Fibroblast of skin of left quadriceps (primary cell): Measurements from ENCODE around the gene CKAP2L.

Experiments
- DNase-seq, 2 experiments: peaks; one replicate each; pipeline ENCODE4 v3.0.0-alpha.2; 2013; ENCODE audit warnings: low read depth in 2 of 2

The CKAP2L gene, protein sequence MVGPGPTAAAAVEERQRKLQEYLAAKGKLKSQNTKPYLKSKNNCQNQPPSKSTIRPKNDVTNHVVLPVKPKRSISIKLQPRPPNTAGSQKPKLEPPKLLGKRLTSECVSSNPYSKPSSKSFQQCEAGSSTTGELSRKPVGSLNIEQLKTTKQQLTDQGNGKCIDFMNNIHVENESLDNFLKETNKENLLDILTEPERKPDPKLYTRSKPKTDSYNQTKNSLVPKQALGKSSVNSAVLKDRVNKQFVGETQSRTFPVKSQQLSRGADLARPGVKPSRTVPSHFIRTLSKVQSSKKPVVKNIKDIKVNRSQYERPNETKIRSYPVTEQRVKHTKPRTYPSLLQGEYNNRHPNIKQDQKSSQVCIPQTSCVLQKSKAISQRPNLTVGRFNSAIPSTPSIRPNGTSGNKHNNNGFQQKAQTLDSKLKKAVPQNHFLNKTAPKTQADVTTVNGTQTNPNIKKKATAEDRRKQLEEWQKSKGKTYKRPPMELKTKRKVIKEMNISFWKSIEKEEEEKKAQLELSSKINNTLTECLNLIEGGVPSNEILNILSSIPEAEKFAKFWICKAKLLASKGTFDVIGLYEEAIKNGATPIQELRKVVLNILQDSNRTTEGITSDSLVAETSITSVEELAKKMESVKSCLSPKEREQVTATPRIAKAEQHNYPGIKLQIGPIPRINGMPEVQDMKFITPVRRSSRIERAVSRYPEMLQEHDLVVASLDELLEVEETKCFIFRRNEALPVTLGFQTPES

DNA sequence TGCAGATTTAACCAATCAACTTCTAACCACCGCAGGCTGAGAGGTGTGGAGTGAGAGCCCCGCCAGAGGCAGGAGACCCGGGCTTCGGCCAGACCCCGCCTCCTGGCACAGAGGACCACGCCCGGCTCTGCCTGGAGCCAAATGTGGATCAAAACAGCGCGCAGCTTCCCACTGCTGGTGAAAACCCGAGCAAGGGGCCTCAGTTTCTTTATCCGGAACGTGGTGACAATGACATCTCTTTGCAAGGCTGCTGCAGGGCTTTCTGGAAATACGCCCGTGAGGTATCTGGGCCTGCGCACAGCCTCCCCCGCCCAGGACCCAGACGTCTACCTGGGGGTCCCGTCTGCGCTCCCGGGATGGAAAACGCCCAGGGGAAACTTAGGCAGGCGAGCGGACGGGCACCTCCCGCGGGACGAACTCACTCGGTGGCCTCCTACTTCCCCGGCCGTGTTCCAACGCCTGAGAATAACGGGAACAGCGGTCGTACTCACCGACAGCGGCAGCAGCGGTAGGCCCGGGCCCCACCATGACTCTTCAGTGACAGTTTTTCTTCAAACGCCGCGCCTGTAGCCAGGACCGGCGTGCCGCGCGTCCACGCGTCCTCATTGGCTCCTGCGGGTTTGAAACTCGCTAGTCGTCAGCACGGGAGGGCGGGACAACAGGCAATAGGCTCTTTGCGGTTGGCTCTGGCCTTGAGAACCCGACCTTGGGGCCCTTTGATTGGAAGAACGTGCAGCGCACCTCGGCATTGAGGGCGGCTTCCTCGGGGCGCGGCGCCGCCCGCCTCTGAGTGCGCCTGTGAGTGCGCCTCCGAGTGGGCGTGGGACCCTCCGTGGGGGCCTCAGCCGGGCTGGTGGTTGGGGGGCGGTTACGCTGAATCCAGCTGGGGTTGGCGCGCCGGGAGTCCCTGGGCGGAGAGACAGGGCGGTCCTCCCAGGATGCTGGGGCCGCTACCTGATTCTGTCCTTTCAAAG is at the start of gene CKAP2L:
Gene CKAP2L (minus strand): TSS at position 539 of the 974 bp plus-strand sequence. CDS start 11 bp downstream, at position 528.
- peak; percentile 94 to 96 for DNase-seq

DNA sequence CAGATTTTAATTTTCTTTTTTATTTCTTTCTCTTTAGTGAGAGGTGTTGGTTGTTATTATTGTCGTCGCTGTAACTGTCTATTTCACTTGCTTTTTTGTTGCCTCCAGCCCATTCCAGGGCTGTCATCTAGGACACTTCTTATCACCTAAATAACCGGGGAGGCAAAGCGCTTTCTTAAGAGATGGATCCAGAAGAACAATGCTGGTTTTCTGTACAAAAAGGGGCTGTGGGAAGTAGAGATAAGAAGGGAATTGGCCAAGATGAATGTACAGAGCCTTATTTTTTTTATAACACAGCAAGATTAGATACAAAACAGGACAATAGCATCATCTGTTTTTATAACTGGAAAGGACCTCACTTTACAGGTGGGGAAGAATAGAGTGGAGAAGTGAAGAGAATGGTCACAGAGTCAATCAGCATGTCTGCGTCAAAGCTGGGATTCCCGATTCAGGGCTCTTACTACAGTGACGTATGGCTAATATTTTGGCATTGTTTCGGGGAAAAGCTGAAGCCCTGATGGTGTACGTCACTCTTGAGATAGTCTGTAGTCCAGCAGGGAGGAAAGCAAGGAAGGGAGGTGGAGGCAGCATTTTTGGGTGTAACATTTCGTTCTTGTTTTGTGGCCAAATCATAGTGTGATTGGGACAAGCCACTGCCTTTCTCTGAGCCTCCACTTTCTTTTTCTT is 49.0 kb upstream of the CKAP2L start:
- no peak for DNase-seq

DNA sequence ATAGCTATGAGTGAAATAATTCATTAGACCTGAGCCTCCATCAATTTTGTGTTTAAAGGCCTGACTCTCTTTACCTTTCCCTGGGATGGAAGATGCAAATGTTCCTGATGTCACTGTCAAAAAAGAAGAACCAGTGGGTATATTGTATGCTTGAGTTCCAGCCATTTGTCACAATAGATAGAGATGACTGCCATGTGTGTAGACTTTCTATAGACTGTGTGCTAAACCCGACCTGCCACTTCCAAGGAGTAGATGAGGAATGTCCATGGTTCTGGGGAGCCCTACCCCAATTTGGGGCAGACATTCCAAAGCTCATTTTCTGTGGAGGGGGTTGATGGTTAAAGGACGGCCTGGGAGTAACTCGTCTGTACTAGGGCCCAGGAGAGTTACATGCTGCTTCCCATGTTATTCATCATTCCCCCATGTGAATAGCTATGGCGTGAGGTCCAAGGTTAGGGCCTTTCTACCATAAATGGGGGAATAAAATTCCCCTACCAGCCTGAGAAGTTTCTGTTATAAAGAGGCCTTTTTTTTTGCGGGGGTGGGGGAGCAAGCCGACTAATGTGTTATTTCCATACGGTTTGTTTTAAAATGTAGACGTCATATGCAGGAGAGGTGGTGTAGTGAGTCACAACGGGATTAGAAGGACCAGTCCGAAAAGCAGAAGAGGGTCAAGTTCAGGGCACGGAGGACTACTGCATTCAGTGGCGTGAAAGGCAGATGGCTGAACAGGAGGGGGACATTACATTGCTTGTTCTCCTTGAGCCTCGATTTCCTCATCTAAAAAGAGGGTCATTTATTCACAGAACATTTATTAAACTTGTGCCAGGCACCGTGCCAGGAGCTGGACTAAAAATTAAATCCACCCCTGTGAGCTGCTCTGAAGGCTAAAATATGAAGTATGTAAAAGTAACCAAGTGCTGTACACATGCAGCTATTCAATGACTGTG is 48.2 kb upstream of the CKAP2L start:
- peak; percentile 68 to 72 for DNase-seq

DNA sequence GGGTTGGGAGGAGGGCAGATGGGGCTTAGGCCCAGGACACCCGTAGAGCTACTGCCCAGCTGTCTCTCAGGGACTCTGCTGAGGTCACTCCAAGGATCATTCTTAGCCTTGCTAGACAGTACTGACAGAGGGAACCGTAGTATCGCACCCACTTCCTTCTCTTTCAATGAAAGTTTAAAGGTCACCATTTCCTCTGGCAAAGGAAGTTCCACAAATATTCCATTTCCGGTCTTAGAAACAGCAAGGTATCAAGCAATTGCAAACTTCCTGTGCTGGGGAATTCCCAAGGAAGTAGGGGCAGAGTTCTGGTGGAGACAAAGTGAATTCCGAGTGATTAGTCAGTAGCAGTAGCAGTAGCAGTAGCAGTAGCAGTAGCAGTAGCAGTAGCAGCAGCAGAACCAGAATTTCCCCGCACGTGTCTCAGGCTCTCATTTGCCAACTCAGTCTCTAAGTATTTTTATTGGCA is 47.5 kb upstream of the CKAP2L start:
- peak; percentile 67 to 71 for DNase-seq

DNA sequence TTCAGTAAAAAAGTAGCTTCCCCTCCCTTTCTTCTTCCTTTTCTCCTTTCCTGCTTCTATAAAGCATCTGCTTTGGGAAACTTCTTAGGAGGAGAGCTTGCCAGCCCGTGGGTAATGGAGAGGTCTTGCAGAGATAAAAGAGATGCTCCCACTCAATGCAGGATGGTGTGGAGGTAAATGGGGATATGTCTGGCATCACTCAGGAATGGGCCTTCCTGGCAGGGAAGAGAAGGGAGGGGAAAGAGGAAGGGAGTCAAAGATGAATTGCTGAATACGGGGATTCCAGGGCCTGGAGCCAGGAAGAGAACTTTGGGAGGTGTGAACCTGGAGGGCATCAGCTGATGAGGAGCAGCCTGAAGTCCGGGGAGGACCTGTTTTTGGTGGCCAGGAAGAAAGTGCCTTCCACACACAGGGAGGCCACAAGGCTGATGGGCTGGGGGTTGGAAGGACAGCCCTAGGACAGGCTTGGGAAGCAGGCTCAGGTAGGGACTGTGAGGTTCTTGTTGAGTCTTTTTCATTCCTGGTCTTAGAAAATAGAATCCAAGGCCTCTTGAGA is 46.9 kb upstream of the CKAP2L start:
- DNase-seq: no peak

DNA sequence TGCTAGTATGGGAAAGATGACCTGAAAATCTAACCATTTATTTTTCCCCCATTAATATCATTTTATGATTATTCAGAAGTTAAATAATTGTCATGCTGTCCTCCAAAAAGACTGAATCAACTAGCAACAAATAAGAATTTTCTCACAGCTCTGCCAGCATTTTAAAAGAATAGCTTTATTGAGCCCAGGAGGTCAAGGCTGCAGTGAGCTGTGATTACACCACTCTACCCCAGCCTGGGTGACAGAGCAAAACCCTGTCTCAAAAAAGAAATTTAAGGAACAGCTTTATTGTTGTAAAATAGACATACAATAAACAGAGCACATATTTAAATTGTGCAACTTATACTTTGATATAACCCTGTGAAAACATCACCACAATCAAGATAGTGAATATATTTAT is 44.7 kb upstream of the CKAP2L start:
- DNase-seq: no peak

DNA sequence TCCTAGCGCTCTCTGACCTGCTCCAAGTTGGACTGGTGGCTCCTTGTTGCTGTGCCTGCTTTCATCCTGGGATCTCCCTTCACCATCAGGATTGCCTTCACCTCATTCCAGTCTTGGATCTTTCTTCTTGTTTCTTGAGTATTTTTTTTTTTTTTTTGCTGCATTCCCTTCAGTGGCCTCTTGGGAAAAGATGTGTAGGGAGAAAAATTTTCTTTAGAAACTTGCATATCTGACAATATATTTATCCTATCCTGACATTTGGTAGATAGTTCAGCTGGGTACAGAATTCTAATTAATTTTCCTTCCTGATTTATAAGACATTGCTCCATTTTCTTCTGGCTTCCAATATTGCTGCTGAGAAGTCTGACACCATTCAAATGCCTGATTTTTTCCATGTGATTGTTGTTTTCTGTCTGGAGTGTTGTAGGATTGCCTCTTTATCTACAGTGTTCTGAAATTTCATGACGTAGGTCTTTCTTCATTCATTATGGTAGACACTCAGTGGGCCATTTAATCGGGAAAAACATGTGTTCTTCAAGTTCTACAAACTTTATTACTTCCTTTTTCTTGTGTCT is 42.9 kb upstream of the CKAP2L start:
- no peak for DNase-seq

DNA sequence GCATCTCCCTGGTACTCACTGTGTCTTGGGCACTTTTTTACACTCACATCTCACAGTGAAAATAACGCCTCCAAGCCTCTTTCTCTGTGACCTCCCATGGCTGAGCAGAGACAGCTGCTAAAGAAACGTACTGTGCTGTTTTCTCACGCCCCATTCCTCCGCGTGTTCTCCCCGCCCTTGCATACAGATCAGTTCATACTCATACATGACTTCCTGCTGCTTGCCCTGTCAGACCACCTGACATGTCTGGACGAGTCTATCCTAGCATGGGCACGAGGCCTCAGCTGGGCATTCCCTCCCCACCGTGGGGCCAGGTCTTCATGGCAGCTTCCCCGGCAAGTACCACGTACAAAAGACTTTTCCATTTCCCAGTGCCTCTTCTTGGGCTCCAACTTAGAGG is 41.1 kb upstream of the CKAP2L start:
- DNase-seq: no peak

DNA sequence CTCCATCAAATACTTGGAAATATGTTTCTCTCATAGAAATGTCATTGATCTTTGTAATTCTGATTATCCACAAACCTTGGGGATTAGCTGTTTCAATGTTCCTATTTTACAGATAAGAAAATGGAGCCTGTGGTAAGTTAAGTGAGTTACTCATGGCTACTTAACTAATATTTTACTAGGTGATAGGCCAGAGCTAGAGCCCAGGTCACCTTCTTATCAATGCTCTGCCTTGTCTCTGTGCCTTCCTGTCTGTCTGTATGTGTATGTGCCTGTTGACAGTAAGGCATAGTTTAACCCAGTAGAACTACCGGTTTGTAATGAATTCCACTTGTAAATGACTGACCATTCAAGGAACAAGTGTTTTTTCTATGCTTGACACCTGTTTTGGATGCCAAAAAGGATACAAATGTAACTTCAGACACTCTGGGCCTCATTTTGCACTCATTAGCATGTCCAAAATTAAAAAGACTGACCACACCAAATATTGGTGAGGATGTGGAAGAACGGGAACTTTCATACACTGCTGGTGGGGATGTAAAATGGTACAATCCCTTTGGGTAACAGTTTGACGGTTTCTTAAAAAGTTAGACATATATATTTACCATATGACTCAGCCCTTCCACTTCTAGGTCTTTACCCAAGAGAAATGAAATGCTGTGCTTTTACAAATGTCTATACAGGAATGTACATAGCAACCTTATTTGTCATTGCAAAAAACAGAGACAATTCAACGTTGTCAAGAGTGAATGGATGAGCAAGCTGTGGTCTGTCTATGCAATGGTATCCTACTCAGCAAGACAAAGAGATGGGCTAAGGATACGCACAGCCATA is 39.5 kb upstream of the CKAP2L start:
- DNase-seq: peak; percentile 62 to 68

DNA sequence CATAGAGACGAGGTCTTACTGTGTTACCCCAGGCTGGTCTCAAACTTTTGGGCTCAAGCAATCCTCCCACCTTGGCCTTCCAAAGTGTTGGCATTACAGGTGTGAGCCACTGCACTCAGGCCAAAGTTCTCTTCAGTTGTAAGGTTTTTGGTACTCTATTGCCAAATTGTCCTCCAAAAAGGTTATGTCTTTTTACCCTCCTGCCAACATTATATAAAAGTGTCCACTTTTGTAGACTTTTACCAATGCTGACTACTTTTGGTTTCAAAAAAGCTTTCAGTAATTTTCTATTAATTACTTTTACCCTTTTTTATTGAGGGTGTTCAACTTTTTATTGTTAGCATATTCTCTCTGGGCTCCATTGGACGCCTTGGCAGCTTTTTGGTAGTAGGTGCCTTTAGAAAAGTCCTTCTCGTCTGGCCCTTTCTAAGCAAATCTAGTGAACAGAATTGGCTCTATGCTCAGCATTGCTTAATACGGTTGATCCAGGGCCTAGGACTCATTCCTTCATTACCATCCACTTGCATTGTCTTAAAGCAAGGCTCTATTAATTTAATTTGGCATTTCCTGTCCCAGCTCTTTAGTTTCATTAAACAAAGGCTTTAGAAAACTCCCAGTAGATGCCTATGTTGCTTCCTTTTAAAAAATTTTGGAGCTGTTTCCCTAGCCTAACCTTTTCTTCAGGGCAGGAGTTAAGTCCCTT is 36.6 kb upstream of the CKAP2L start:
- DNase-seq: no peak

DNA sequence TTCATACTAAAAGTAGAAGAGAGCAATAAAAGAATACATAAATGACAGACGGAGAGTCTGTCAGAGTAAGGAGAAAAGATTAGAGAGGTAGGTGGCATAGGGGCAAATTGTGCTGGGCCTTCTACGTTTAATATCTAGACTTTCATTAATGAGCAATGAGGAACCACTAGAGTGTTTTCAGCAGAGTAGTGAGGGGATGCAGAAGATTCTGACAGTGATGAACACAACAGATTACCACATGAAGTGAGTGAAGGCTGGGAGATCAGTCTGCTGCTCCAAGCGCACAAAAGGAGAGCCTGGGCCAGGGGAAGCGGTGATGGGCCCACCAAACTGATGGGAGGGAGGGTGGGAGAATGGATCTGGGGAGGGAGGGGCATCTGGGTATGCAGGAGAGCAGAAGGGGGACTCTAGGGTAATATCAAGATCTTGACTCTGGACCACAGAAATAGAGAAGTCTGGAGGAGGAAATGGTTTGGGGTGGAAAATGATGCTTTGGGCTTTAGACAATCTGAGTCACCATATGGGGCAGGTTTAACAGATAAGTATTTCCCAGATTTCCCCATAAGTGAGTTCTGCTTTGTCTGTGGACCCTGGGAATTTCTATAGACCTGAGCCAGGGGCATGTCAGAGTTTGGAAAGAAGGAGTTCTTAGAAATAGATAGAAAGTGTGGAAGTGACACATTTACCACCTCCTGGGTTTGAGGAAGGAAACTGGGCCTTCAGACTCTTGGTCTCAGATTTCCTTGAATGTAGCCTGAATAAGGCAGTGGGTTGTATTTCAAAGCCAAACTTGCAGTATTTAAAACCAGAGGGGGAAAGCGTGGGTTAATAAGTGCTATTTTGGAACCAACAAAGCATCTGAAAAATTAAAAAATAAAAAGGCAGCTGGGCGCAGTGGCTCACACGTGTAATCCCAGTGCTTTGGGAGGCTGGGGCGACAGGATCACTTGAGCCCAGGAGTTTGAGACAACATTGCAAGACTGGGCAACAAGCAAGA is 34.9 kb upstream of the CKAP2L start:
- no peak for DNase-seq

DNA sequence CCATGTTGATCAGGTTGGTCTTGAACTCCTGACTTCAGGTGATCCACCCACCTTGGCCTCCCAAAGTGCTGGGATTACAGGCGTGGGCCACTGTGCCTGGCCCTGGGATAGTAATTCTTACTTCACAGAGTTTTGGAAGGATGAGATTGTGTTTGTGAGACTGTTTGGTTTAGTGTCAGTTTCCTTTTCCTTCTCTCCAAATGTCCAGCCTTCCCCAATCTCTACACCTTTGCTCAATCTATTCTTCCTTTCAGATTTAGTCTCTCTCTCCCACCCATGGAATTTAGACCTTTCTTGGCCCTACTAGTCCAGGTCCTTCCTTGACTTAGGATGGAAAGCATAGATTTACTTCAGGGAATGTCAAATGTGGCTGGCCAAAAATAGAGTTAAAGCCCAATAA is 32.1 kb upstream of the CKAP2L start:
- DNase-seq: no peak

DNA sequence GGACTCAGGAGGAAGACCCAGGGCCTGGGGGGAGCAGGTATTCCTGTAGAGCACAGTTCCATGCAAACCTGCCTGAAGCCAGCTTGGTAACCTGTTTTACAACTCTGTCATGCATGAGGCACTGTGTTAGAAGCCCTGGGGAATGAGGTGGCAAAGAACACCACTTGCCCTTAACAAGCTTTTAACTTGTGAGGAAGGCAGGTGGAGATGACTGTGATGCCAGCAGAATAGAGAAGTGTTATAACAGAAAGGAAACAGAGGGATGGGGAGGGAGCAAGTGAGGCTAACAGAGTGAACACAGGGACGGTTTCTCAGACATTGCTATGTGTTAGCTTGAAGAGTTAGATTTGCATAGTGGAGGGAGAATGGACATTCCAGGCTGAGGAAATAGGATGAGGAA is 31.4 kb upstream of the CKAP2L start:
- DNase-seq: no peak

DNA sequence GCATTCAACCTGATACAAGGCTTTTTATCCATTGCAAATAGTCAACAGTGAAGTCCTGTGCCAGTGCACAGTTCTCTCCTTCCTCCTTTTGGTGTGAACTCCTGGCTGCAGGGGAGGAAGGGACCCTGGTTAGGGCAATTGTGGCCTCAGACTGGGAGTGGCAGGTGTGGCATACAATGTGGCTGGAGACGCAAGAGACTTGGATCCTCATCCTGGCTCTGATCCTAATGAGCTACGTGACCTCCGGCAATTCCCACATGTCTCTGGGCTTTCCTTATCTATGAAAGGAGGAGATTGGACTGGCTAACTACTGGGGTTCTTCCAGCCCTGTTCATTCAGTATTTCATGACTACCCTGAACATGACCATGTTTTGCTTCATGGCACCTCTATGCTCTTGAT is 30.4 kb upstream of the CKAP2L start:
- DNase-seq: no peak

DNA sequence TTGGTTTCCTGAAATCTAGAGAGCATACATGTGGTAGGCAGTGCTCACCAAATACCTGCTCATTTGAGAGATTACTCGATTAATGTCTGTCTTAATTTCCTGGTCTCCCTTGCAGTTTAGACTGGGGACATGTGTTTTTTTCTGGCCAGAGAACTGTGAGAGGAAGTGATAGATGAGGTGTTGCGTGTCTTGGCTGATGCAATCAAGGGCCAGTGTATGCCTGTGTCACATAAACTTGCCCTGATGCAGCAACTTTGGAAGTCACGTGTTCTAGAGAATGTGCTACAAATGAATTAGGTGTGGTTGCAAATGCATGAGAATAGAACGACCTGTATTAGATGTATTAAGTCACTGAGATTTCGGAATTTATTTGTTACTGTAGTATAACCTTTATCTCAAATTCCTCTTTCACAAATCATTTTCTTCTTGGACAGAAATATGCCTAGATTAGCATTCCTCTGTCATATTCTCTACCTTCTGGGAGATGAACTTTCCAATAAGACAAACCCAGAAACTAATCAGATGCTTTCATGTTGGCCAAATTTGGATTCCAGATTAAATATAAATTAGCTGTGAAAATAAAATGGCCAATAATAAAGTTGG is 29.8 kb upstream of the CKAP2L start:
- DNase-seq: peak; percentile 66 to 67

DNA sequence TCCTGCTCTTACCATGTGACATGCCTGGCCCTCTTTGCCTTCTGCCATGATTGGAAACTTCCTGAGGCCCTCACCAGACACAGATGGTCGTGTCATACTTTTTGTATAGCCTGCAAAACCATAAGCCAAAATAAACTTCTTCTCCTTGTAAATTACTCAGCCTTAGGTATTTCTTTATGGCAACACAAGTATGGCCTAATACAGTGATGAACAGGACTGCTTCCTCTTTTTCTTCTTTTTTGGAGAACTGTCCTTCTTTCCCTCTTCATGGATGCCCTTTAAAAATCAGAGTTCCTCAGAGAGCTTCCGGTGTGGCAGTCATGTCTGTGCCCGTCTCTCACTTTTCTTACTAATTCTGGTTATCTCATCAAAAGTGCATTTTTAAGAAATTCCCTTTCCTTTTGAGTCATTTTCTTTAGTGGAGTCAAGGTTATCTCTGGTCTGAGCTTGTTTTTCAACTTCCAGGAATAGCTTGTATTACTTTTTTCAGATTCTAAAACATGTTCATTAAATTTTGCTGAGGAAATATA is 29.1 kb upstream of the CKAP2L start:
- no peak for DNase-seq
